ENCODE results near the gene CAPN12. TPM values are rescaled to one million over a fixed set of nuclear protein-coding genes. Genes with fewer than 3 reads are reported as not detected.

The CAPN12 gene
- total RNA-seq, 1 experiment from 2014 or later: 43.9 TPM

- Histone ChIP-seq H3K79me2 (ENCODE audit: low read depth) (peaks cover 82% of the 10 kb centered on the region), H3K9me2 (ENCODE audit: insufficient read depth) (no peaks in the 10 kb centered on the region), H3K27ac (peak overlapping the region; percentile 36; the same call in 1 of the 2 replicates), H4K20me1 (ENCODE audit: insufficient read depth) (peaks cover 27% of the 10 kb centered on the region), H3F3A (ENCODE audit: insufficient read depth, low read depth) (peaks cover 69% of the 10 kb centered on the region), H3K4me3 (no peak overlapping the region), H3K4me2 (no peak overlapping the region), H3K27me3 (ENCODE audit: insufficient read depth, low read depth) (no peaks in the 10 kb centered on the region), H2AFZ (no peak overlapping the region), H3K9me3 (ENCODE audit: insufficient read depth, low read depth) (no peaks in the 10 kb centered on the region), H3K36me3 (ENCODE audit: low read depth) (peaks cover 59% of the 10 kb centered on the region), H3K4me1 (replicated peaks; ENCODE audit: insufficient read depth) (peaks cover 26% of the 10 kb centered on the region)
- no peak for DNase-seq
- CTCF ChIA-PET: no interaction called here
- TF ChIP-seq EZH2 (IDR thresholded peaks at IDR 0.05; ENCODE audit: low read depth) (no peak), CTCF (conservative IDR thresholded peaks at IDR 0.05) (no peak)
- no TSS peak for BruUV-seq (replicated peaks)
- intact Hi-C loops (cut with micrococcal nuclease; ENCODE audit: unreplicated experiment): no loop called here
- POLR2A ChIA-PET (ENCODE audit: unreplicated experiment): interaction anchor here (0.6 kb wide), 1 partner anchor 12 kb away, joined by 21 read pairs; no protein-coding TSS in a partner anchor
These were observed 40.8 kb downstream of the CAPN12 start for GRCh38 chr19:38703509-38703908.

- no peak overlapping the region for H3K4me2 ChIP-seq
- TF ChIP-seq EZH2 (IDR thresholded peaks at IDR 0.05; ENCODE audit: low read depth) (no peak), CTCF (conservative IDR thresholded peaks at IDR 0.05) (no peak)
- no peak for DNase-seq
- H3K27me3 ChIP-seq (ENCODE audit: insufficient read depth, low read depth): no peaks in the 10 kb centered on the region
- peaks cover 22% of the 10 kb centered on the region for H4K20me1 ChIP-seq (ENCODE audit: insufficient read depth)
- peaks cover 16% of the 10 kb centered on the region for H3K4me1 ChIP-seq (replicated peaks; ENCODE audit: insufficient read depth)
- POLR2A ChIA-PET (ENCODE audit: unreplicated experiment): no interaction called here
- no peak overlapping the region for H3K27ac ChIP-seq
- H2AFZ ChIP-seq: no peak overlapping the region
- BruUV-seq (replicated peaks): no TSS peak
- H3K9me3 ChIP-seq (ENCODE audit: insufficient read depth, low read depth): no peaks in the 10 kb centered on the region
- H3K9me2 ChIP-seq (ENCODE audit: insufficient read depth): no peaks in the 10 kb centered on the region
- H3F3A ChIP-seq (ENCODE audit: insufficient read depth, low read depth): peaks cover 59% of the 10 kb centered on the region
- CTCF ChIA-PET: no interaction called here
- intact Hi-C loops (cut with micrococcal nuclease; ENCODE audit: unreplicated experiment): no loop called here
- H3K36me3 ChIP-seq (ENCODE audit: low read depth): peaks cover 52% of the 10 kb centered on the region
- no peak overlapping the region for H3K4me3 ChIP-seq
- H3K79me2 ChIP-seq (ENCODE audit: low read depth): peaks cover 85% of the 10 kb centered on the region
These were observed 42.0 kb downstream of the CAPN12 start for GRCh38 chr19:38702278-38702677.

- H3K4me1 ChIP-seq (replicated peaks; ENCODE audit: insufficient read depth): peaks cover 8% of the 10 kb centered on the region
- TSS peak; percentile 2 for BruUV-seq (replicated peaks)
- no peak overlapping the region for H2AFZ ChIP-seq
- 0 out of 2 replicates have a peak overlapping the region, but pooled peaks have one; percentile 9 for H3K27ac ChIP-seq
- no peaks in the 10 kb centered on the region for H3K9me3 ChIP-seq (ENCODE audit: insufficient read depth, low read depth)
- H3K79me2 ChIP-seq (ENCODE audit: low read depth): peaks cover 86% of the 10 kb centered on the region
- POLR2A ChIA-PET (ENCODE audit: unreplicated experiment): no interaction called here
- CTCF ChIA-PET: no interaction called here
- H3K27me3 ChIP-seq (ENCODE audit: insufficient read depth, low read depth): no peaks in the 10 kb centered on the region
- peaks cover 58% of the 10 kb centered on the region for H3F3A ChIP-seq (ENCODE audit: insufficient read depth, low read depth)
- TF ChIP-seq EZH2 (IDR thresholded peaks at IDR 0.05; ENCODE audit: low read depth) (no peak), CTCF (conservative IDR thresholded peaks at IDR 0.05) (no peak)
- intact Hi-C loops (cut with micrococcal nuclease; ENCODE audit: unreplicated experiment): no loop called here
- no peak overlapping the region for H3K4me3 ChIP-seq
- H3K9me2 ChIP-seq (ENCODE audit: insufficient read depth): no peaks in the 10 kb centered on the region
- peaks cover 25% of the 10 kb centered on the region for H4K20me1 ChIP-seq (ENCODE audit: insufficient read depth)
- peaks cover 52% of the 10 kb centered on the region for H3K36me3 ChIP-seq (ENCODE audit: low read depth)
- H3K4me2 ChIP-seq: no peak overlapping the region
- DNase-seq: no peak
These were observed 42.7 kb downstream of the CAPN12 start for GRCh38 chr19:38701455-38702063.

Measured in PC-9 (cell line).